K562 (cell line): ENCODE results near the gene CCSER1. TPM values are rescaled to one million over a fixed set of nuclear protein-coding genes. Genes with fewer than 3 reads are reported as not detected.

Experiments used
- ATAC-seq: fragments of 200-7000 bp; cut with Tn5 transposase; 3 replicates; pipeline ENCODE4 v1.9.1; 2020; ENCODE audit warnings: moderate library complexity
- BruUV-seq: library from RNA; stranded (reverse); fragments of 400-500 nt; replicated peaks from 2 replicates; lab custom pipeline; 2021; lab: Mats Ljungman, UMichigan
- CTCF ChIA-PET: fragments of 300-600 bp; formaldehyde crosslinking; extraction: SDS; loops from one replicate; lab custom pipeline; 2021; ENCODE audit warnings: low intra/inter-chr PET ratio; lab: Yijun Ruan, JAX
- POLR2A ChIA-PET: fragments of 300-600, 350-650 bp; sonication (Branson Sonifier 250); formaldehyde crosslinking; extraction: SDS; loops from one replicate; lab custom pipeline; 2021; ENCODE audit warnings: antibody characterized with exemption, inconsistent platforms; lab: Yijun Ruan, JAX
- DNase-seq, 4 experiments: peaks; one replicate each; pipeline versions ENCODE4 v3.0.0 to v3.0.0-alpha.2; 2011 to 2018; ENCODE audit warnings: low spot score in 3 of 4, mixed read lengths in 3 of 4; ENCODE audit errors: extremely low read depth in 1 of 4
- FAIRE-seq: peaks from 2 replicates; lab custom pipeline; 2011; peaks lifted over from hg19 to GRCh38; lab: Jason Lieb, UNC
- H2AFZ ChIP-seq: 2 replicates; pipeline ENCODE4 v1.6.0; 2011; ENCODE audit warnings: low read depth, low read length, control low read depth, inconsistent platforms
- H3K27ac ChIP-seq: fragments of 200-600 bp; 3 replicates; pipeline ENCODE4 v1.8.0; 2011; ENCODE audit warnings: low read depth, mild to moderate bottlenecking, control low read depth, inconsistent platforms, low read length, moderate library complexity, mixed read lengths; ENCODE audit errors: extremely low read depth
- H3K27me3 ChIP-seq, 2 experiments: fragments of 300-600 bp in 1 of 2; 2 replicates in 1 of 2; 3 replicates in 1 of 2; pipeline versions ENCODE4 v1.6.0 to v1.8.0; 2011; ENCODE audit warnings: inconsistent platforms in 2 of 2, low read length in 2 of 2, mild to moderate bottlenecking in 1 of 2, mixed read lengths in 1 of 2, moderate library complexity in 1 of 2; ENCODE audit not compliant: control insufficient read depth in 2 of 2, insufficient read depth in 2 of 2
- H3K36me3 ChIP-seq: fragments of 300-600 bp; 3 replicates; pipeline ENCODE4 v1.8.0; 2011; ENCODE audit warnings: mild to moderate bottlenecking, low read length, inconsistent platforms; ENCODE audit not compliant: control insufficient read depth, insufficient read depth
- H3K4me1 ChIP-seq, 2 experiments: fragments of 200-600 bp in 1 of 2; replicated peaks in 1 of 2; 2 replicates in 1 of 2; 3 replicates in 1 of 2; pipeline versions ENCODE4 v1.5.1 to v1.8.0; 2011; ENCODE audit warnings: inconsistent platforms in 2 of 2, low read length in 2 of 2, mild to moderate bottlenecking in 1 of 2, mixed read lengths in 1 of 2, moderate library complexity in 1 of 2; ENCODE audit not compliant: control insufficient read depth in 2 of 2, insufficient read depth in 2 of 2
- H3K4me2 ChIP-seq: 2 replicates; pipeline ENCODE4 v1.6.1; 2011; ENCODE audit warnings: low read length, control low read depth, inconsistent platforms, mixed read lengths; ENCODE audit not compliant: insufficient read depth
- H3K4me3 ChIP-seq: fragments of 200-600 bp; sonication (generic), shearing (Covaris generic); 2 replicates; pipeline ENCODE4 v1.5.1; 2016; ENCODE audit warnings: control low read depth, inconsistent platforms
- H3K79me2 ChIP-seq: fragments of 200-600 bp; 3 replicates; pipeline ENCODE4 v1.8.0; 2011; ENCODE audit warnings: low read length, inconsistent platforms; ENCODE audit not compliant: control insufficient read depth, insufficient read depth
- H3K9ac ChIP-seq, 2 experiments: 2 replicates each; pipeline versions ENCODE4 v1.6.0 to v1.6.1; 2011; ENCODE audit warnings: low read depth in 2 of 2, low read length in 2 of 2, control low read depth in 1 of 2, inconsistent platforms in 1 of 2, mild to moderate bottlenecking in 1 of 2, mixed read lengths in 1 of 2; ENCODE audit not compliant: insufficient read depth in 1 of 2
- H3K9me1 ChIP-seq: one replicate; pipeline ENCODE4 v1.6.0; 2011; ENCODE audit warnings: inconsistent platforms, mild to moderate bottlenecking, low read length, moderate library complexity; ENCODE audit not compliant: control insufficient read depth, insufficient read depth
- H3K9me3 ChIP-seq: replicated peaks from 2 replicates; pipeline ENCODE4 v1.5.1; 2011; ENCODE audit warnings: low read depth, low read length, inconsistent platforms; ENCODE audit not compliant: control insufficient read depth, insufficient read depth
- H4K20me1 ChIP-seq: replicated peaks from 2 replicates; pipeline ENCODE4 v1.6.1; 2011; ENCODE audit warnings: low read length, inconsistent platforms, mixed read lengths; ENCODE audit not compliant: control insufficient read depth, insufficient read depth
- CBX1 ChIP-seq: sonication (generic); IDR thresholded peaks from 2 replicates; pipeline ENCODE4 v1.6.1; 2016; ENCODE audit warnings: antibody characterized with exemption, low read depth, mild to moderate bottlenecking
- CCAR2 ChIP-seq: fragments of 200-400 bp; formaldehyde crosslinking; IDR thresholded peaks from 2 replicates; pipeline ENCODE4 v1.6.1; 2017; ENCODE audit warnings: mild to moderate bottlenecking, low read depth, low read length
- CGGBP1 ChIP-seq: fragments of 250-450 bp; sonication (Bioruptor Pico); IDR thresholded peaks from 2 replicates; pipeline ENCODE4 v1.9.0; 2021; ENCODE audit warnings: mild to moderate bottlenecking
- EHMT2 ChIP-seq: fragments of 450-650 bp; IDR thresholded peaks from 2 replicates; pipeline ENCODE4 v1.6.1; 2018; ENCODE audit warnings: antibody characterized with exemption
- NR0B1 ChIP-seq: fragments of 450-650 bp; IDR thresholded peaks from one replicate; pipeline ENCODE4 v1.6.1; 2018; ENCODE audit warnings: mild to moderate bottlenecking, moderate library complexity; ENCODE audit not compliant: partially characterized antibody
- NR2C2 ChIP-seq, 2 experiments: fragments of 200-800 bp in 1 of 2; sonication (Bioruptor generic) in 1 of 2; sonication (generic) in 1 of 2; formaldehyde crosslinking in 1 of 2; IDR thresholded peaks; 2 replicates each; pipeline versions ENCODE4 v1.6.1 to v1.8.0; 2016 to 2022; ENCODE audit warnings: mild to moderate bottlenecking in 1 of 2, missing compliant biosample characterization in 1 of 2, missing genetic modification characterization in 1 of 2, missing genetic modification reagents in 1 of 2
- REST ChIP-seq, 2 experiments: fragments of 450-650 bp; formaldehyde crosslinking in 1 of 2; IDR thresholded peaks; 2 replicates each; pipeline versions ENCODE4 v1.4.0 to v1.6.1; 2014 to 2020; ENCODE audit warnings: mild to moderate bottlenecking in 2 of 2, borderline replicate concordance in 1 of 2, low read depth in 1 of 2
- SMARCA5 ChIP-seq: fragments of 450-650 bp; IDR thresholded peaks from 2 replicates; pipeline ENCODE4 v1.6.1; 2016
- ZNF146 ChIP-seq: IDR thresholded peaks from one replicate; pipeline ENCODE4 v1.6.1; 2018; ENCODE audit warnings: missing compliant biosample characterization; ENCODE audit not compliant: unreplicated experiment
- ZNF217 ChIP-seq: sonication (generic); formaldehyde crosslinking; IDR thresholded peaks from 2 replicates; pipeline ENCODE4 v1.8.0; 2022; ENCODE audit warnings: mild to moderate bottlenecking, missing genetic modification reagents
- WGBS: fragments of 100-300 bp; shearing (Covaris generic); methylation state at CpG from one replicate; pipeline ENCODE4 v1.1.6; 2016; ENCODE audit warnings: low coverage, mixed read lengths; ENCODE audit not compliant: insufficient coverage; ENCODE audit errors: missing lambda C conversion rate; 5-methylcytosine and 5-hydroxymethylcytosine counted together
- in situ Hi-C: fragments of 300-500 bp; cut with MboI; formaldehyde crosslinking; loops from 4 replicates; pipeline ENCODE4 v1.15.0; 2018; ENCODE audit warnings: inconsistent platforms, mixed read lengths
- intact Hi-C: fragments of 100-400 bp; cut with micrococcal nuclease; formaldehyde crosslinking; loops from 2 replicates; pipeline ENCODE4 v1.14.2; 2022
- polyA plus RNA-seq, 8 experiments: library from polyadenylated mRNA; depleted of rRNA in 4 of 8; stranded (reverse) in 5 of 8; unstranded in 3 of 8; fragments of >200 nt; fragmentation: Nextera tagmentation in 2 of 8; fragmentation: Illumina TruSeq in 1 of 8; extraction: Ambion mirVana in 2 of 8; extraction: Trizol in 1 of 8; gene quantifications; 2 replicates each; pipeline versions ENCODE4 v1.2.1 to v1.2.3, GENCODE V29; 2011 to 2014; ENCODE audit warnings: inconsistent platforms in 1 of 8, missing spikeins in 1 of 8
- total RNA-seq, 7 experiments: library from RNA; depleted of rRNA in 6 of 7; stranded (reverse); fragments of >200 nt in 6 of 7; fragmentation: Illumina TruSeq in 2 of 7; extraction: Trizol in 2 of 7; gene quantifications; 2 replicates each; pipeline versions ENCODE4 v1.2.1 to v1.2.3, GENCODE V29; 2011 to 2021; ENCODE audit warnings: low replicate concordance in 1 of 7

Gene CCSER1
- total and polyA plus RNA-seq, 9 of the 15 experiments (the other 6 are each of a cell fraction or from before 2014, with no cell fraction given), result not detected

GRCh38 chr4:90606781-90607180 lies 479.6 kb downstream of the CCSER1 start (continued):
- TF ChIP-seq NR2C2 (CRISPR knock-in tag; IDR thresholded peaks at IDR 0.05) (no peak), NR2C2 (tag; IDR thresholded peaks at IDR 0.05) (no peak), ZNF217 (CRISPR knock-in tag) (no peak), SMARCA5 (no peak)
- TF ChIP-seq, all 486 proteins: peak for 0

- WGBS, result 0% methylated on average over 2 of the region's 2 CpGs
- H3K4me1 ChIP-seq, result no peaks in the 10 kb centered on the region
- no peak for TF ChIP-seq EHMT2
- TF ChIP-seq CGGBP1 (CRISPR knock-in tag), result no peak
- no peak for TF ChIP-seq NR0B1
- TF ChIP-seq CBX1, result no peak
- no peak for TF ChIP-seq ZNF146 (CRISPR knock-in tag)
- no peak for TF ChIP-seq CCAR2
- TF ChIP-seq REST (IDR thresholded peaks at IDR 0.05; ENCODE audit: borderline replicate concordance), result no peak
- TF ChIP-seq REST (CRISPR knock-in tag; IDR thresholded peaks at IDR 0.05; ENCODE audit: low read depth), result no peak
These were observed 487.2 kb downstream of the CCSER1 start for GRCh38 chr4:90614371-90614770.

More at GRCh38 chr4:90614371-90614770, 487.2 kb downstream of the CCSER1 start:
- ChIA-PET POLR2A (no interaction called here), CTCF (no interaction called here)
- Histone ChIP-seq H3K27me3 (no peaks in the 10 kb centered on the region), H3K79me2 (no peaks in the 10 kb centered on the region), H4K20me1 (no peaks in the 10 kb centered on the region), H3K9me3 (no peaks in the 10 kb centered on the region), H3K9me1 (no peaks in the 10 kb centered on the region), H3K27ac (no peak overlapping the region), H3K36me3 (no peaks in the 10 kb centered on the region), H3K9ac (no peak overlapping the region), H2AFZ (no peak overlapping the region), H3K4me3 (no peak overlapping the region), H3K4me2 (no peak overlapping the region)
- FAIRE-seq (no peak), ATAC-seq (no peak), DNase-seq (no peak)
- no TSS peak for BruUV-seq
- in situ Hi-C loops, result no loop called here
- intact Hi-C loops, result no loop called here
